ENCODE data around the gene PHLDB1.

Gene PHLDB1

DNA sequence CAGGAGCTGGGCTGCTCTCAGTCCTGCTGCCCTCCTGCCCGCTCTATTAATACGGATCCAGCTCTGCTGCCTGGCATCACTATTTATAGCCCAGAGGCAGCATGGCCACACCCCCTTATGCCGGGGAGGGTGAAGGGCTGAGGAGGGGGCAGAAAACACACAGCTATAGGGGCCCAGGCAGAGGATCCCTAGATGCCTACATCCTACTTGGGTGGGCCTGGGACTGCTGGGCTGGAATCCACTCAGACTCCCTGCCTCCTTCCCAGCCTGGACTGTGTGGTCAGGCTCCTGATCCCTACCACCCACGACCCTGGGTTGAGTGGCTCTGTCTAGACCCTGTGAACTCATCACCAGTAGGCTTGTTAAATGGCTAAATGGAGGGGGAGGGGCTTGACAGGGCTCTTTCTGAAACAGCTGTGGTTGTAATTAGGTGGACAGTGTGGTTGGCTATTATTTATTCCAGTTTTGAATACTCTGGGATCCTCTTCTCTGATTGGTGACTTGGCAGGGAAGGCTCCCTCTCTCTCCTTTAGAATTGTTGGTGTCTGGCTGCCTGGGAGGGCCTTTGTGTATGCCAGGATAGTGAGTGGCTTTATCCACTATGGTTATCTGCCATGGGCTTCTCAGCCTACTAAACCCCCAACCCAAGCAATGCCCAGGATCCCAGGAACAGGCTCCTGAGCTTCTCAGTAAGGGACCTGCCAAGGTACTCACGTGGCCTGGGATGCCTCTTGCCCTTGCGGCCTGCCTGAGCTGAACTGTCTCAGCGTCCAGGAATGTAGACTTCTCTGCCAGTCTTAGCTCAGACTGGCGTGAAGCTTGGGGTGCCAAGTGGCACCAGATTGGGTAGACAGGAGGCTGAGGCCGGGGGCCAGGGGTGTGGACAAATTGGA lies 15.2 kb downstream of the PHLDB1 start:
- no peak for DNase-seq

GRCh38 chr11:118623269-118623655 lies 15.8 kb downstream of the PHLDB1 start:
- DNase-seq, result no peak

- DNase-seq, result no peak
Observed at GRCh38 chr11:118625036-118625690, 17.7 kb downstream of the PHLDB1 start.

- no peak for DNase-seq
Observed at GRCh38 chr11:118625976-118626375, 18.6 kb downstream of the PHLDB1 start.

DNA sequence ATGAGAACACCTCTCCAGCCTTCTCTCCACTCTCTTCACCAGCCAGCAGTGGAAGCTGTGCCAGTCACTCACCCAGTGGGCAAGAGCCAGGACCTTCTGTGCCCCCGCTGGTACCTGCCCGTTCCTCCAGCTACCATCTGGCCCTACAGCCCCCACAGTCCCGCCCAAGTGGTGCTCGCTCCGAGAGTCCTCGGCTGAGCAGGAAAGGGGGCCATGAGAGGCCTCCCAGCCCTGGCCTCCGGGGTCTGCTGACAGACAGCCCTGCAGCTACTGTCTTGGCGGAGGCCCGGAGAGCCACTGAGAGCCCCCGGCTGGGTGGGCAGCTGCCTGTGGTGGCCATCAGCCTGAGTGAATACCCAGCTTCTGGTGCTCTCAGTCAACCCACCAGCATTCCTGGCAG lies 20.2 kb downstream of the PHLDB1 start:
- DNase-seq, result no peak

DNA sequence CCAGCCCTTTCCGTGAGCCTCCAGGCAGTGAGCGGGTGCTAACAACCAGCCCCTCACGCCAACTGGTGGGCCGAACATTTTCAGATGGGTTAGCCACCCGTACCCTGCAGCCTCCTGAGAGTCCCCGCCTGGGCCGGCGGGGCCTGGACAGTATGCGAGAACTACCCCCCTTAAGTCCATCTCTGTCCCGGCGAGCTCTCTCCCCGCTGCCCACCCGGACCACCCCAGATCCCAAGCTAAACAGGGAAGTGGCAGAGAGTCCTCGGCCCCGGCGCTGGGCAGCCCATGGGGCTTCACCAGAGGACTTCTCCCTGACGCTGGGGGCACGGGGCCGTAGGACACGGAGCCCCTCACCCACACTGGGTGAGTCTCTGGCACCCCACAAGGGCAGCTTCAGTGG lies 20.6 kb downstream of the PHLDB1 start:
- DNase-seq, result no peak

- no peak for DNase-seq
Observed at GRCh38 chr11:118628432-118628831, 21.0 kb downstream of the PHLDB1 start.

DNA sequence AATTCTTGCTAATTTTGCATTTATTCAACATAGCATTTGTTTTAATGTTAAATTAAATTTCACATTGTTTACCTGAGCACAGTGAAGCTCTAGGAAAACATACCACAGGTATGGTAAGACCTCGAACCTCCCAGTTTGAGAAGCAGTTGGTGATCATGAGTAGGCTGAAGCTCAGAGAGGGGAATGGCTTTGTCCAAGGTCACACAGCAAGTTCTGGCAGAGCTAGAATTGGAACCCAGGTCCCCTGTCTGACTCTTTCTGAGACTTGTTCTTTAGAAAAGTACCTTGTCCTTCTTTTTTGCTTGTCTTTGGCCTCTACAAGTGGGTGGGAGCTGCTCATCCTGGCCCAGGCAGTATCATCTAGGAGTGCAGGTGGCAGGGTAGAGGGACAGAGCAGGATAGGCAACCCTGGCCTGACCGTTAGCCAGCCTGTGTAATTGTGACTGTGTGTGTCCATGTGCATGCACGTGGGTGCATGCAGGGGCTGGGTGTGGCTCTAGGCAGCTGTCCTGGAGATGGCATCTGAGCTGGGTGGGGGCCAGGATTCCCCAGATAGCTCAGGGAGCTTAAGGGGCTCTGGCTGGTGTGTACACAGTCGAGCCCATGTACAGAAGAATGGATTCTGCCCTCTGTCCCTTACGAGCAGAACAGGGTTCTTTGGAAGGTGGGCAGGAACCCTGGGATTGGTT lies 21.6 kb downstream of the PHLDB1 start:
- DNase-seq, result no peak

GRCh38 chr11:118629761-118630661 lies 22.6 kb downstream of the PHLDB1 start:
- DNase-seq, result no peak

- DNase-seq, result no peak
Observed at GRCh38 chr11:118631142-118631909, 23.9 kb downstream of the PHLDB1 start.

DNA sequence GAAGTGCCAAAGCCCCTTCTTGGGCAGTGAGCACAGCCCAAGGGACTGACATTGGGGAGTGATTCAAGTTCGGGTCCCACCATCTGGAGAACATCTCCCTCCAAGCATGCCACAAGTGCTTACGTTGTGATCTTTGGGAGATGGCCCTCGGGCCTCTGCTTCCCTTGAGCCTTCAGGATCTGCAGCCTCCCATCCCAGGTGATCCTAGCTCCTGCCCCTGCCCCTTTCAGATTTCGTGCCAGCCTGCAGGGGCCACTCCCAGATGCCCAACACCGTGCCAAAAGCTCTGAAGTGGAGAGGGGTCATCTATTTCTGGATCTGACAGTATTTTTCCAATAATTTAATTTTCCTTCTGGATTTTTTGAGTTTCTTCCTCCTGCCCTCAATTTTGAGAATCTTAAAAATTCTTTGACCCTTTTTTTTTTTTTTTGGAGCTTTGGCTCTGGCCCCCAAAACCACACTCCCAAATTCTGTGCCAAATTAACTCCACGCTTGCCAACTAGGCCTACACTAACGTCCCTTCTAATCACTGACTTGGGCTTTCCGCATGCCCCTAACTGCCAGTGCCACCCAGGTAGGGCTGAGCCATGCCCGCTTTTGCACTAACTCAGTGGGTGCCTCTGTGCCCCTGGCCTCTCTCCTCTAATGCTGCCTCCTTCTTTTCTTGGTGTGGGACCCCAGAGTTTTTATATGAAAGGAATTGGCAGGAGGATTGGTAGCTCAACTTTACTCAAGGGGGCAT lies 25.3 kb downstream of the PHLDB1 start:
- DNase-seq, result no peak

- DNase-seq, result no peak
Observed at GRCh38 chr11:118633319-118633690, 25.9 kb downstream of the PHLDB1 start.

- no peak for DNase-seq
Observed at GRCh38 chr11:118633979-118634378, 26.6 kb downstream of the PHLDB1 start.

GRCh38 chr11:118634431-118635236 lies 27.2 kb downstream of the PHLDB1 start:
- DNase-seq, result no peak

- DNase-seq, result no peak
Observed at GRCh38 chr11:118635237-118635591, 27.8 kb downstream of the PHLDB1 start.

DNA sequence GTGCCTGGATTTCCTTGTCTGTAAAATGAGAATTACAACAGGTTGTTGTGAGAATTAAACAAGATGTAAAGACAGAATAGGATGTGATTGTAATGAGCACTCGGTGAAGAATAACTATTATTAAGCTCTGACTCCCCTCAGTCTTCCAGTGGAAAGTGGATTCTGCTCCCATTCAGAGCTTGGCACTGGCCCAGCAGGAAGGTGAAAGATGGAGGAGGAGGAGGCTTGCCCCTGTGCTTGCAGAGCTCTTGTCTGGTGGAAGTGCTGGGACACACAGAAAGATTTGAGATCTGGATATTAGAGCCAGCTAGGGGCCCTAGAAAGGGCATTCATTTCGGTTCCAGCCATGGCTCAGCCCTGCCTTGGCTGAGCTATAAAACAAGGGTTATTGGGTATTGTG lies 28.2 kb downstream of the PHLDB1 start:
- DNase-seq, result no peak

GRCh38 chr11:118636569-118637290 lies 29.3 kb downstream of the PHLDB1 start:
- DNase-seq, result no peak

- DNase-seq, result no peak
Observed at GRCh38 chr11:118638726-118639125, 31.3 kb downstream of the PHLDB1 start.

GRCh38 chr11:118639899-118640298 lies 32.5 kb downstream of the PHLDB1 start:
- no peak for DNase-seq

Data from activated CD4-positive, CD25-positive, alpha-beta regulatory T cell (primary cell).